ENCODE data around the gene NBPF1. TPM values are rescaled to one million over a fixed set of nuclear protein-coding genes. Genes with fewer than 3 reads are reported as not detected.
"Not testable (repeated sequence)": the region's sequence is repeated elsewhere in the genome, so short reads cannot be mapped to it uniquely, and the experiment has no call there.

Gene NBPF1
- total and polyA plus RNA-seq, 9 of the 15 experiments (the other 6 are each of a cell fraction or from before 2014, with no cell fraction given) = 5.2 to 42.6 (median 24.1) TPM

DNA sequence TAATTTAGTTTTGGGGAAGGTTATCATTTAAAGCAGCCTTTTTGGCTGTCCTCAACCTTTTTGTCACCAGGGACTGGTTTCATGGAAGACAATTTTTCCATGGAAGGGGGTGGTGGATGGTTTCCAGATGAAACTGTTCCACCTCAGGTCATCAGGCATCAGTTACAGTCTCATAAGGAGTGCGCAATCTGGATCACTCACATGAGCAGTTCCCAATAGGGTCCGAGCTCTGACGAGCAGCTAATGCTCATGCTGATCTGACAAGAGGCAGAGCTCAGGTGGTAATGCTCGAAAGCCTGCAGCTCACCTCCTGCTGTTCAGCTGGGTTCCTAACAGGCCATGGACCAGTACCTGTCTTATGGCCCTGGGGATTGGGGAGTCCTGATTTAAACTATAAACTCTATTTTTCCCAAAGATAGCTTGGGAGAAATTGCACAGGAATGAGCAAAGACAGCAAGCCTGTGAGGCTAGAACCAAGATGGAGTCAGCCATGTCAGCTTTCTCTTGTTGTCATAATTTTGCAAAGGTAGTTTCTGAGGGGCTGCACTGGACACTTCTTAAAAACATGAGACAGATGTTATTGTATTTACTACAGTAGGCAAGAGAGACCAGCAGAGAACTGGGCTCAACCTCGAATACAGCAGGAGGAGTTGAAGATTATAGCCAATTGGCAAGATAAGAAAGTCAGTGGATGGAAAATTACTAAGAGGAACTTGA, 96.5 kb downstream of the NBPF1 start (continued):
- not testable (repeated sequence) for TF ChIP-seq CEBPG (CRISPR knock-in tag; IDR thresholded peaks at IDR 0.05)
- TF ChIP-seq CEBPG (tag; conservative IDR thresholded peaks at IDR 0.05 in 1 of 2, IDR thresholded peaks at IDR 0.05 in 1 of 2) (peak in 1 of 2 experiments; percentile 7; a peak in 1 of 4 replicates), PTRF (tag; IDR thresholded peaks at IDR 0.05) (peak; percentile 89), TEAD2 (tag; IDR thresholded peaks at IDR 0.05) (peak; percentile 80; the same call in 1 of the 2 replicates), TEAD1 (CRISPR knock-in tag; IDR thresholded peaks at IDR 0.05) (peak in 1 of 2 experiments; percentile 89; a peak in 2 of 4 replicates)
- TF ChIP-seq, protein P1, sequence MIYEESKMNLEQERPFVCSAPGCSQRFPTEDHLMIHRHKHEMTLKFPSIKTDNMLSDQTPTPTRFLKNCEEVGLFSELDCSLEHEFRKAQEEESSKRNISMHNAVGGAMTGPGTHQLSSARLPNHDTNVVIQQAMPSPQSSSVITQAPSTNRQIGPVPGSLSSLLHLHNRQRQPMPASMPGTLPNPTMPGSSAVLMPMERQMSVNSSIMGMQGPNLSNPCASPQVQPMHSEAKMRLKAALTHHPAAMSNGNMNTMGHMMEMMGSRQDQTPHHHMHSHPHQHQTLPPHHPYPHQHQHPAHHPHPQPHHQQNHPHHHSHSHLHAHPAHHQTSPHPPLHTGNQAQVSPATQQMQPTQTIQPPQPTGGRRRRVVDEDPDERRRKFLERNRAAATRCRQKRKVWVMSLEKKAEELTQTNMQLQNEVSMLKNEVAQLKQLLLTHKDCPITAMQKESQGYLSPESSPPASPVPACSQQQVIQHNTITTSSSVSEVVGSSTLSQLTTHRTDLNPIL (CRISPR knock-in tag; IDR thresholded peaks at IDR 0.05) = peak; percentile 92; the same call in 1 of the 2 replicates
